PC-3 (cell line): ENCODE data around the gene ZNF585A. TPM values are rescaled to one million over a fixed set of nuclear protein-coding genes. Genes with fewer than 3 reads are reported as not detected.
"Not testable (repeated sequence)": the region's sequence is repeated elsewhere in the genome, so short reads cannot be mapped to it uniquely, and the experiment has no call there.

Experiments used
- ATAC-seq: fragments of 200-7000 bp; cut with Tn5 transposase; 2 replicates; pipeline ENCODE4 v1.9.1; 2020; ENCODE audit warnings: mild to moderate bottlenecking, moderate library complexity
- BruUV-seq: library from RNA; stranded (reverse); fragments of 400-500 nt; replicated peaks from 2 replicates; lab custom pipeline; 2021; lab: Mats Ljungman, UMichigan
- CTCF ChIA-PET: fragments of 300-600 bp; sonication (Branson Sonifier 250); formaldehyde crosslinking; loops from one replicate; lab custom pipeline; 2022; ENCODE audit warnings: antibody characterized with exemption; lab: Charles Lee
- POLR2A ChIA-PET: fragments of 300-600 bp; sonication (Branson Sonifier 250); formaldehyde crosslinking; loops from one replicate; lab custom pipeline; 2022; ENCODE audit warnings: antibody characterized with exemption; ENCODE audit not compliant: unreplicated experiment; lab: Charles Lee
- DNase-seq: peaks from one replicate; pipeline ENCODE4 v3.0.0-alpha.2; 2015
- H2AFZ ChIP-seq: fragments of 300-600 bp; sonication (generic); 2 replicates; pipeline ENCODE4 v1.6.0; 2016; ENCODE audit warnings: antibody characterized with exemption, low read length
- H3F3A ChIP-seq: fragments of 300-600 bp; sonication (generic); one replicate; pipeline ENCODE4 v1.6.0; 2017; ENCODE audit warnings: antibody characterized with exemption, low read length, control low read depth, mild to moderate bottlenecking; ENCODE audit not compliant: unreplicated experiment
- H3K27ac ChIP-seq: fragments of 300-600 bp; sonication (generic); 2 replicates; pipeline ENCODE4 v1.5.1; 2016; ENCODE audit warnings: mild to moderate bottlenecking, low read length
- H3K27me3 ChIP-seq: fragments of 300-600 bp; sonication (generic); 2 replicates; pipeline ENCODE4 v1.6.1; 2016; ENCODE audit warnings: low read length, mixed read lengths
- H3K36me3 ChIP-seq: fragments of 300-600 bp; sonication (generic); 2 replicates; pipeline ENCODE4 v1.6.1; 2016; ENCODE audit warnings: low read depth, mixed run types, low read length, mixed read lengths
- H3K4me1 ChIP-seq: fragments of 300-600 bp; sonication (generic); 2 replicates; pipeline ENCODE4 v1.5.1; 2016; ENCODE audit warnings: low read length; ENCODE audit not compliant: insufficient read depth
- H3K4me2 ChIP-seq: fragments of 300-600 bp; sonication (generic); 2 replicates; pipeline ENCODE4 v1.6.0; 2016; ENCODE audit warnings: low read length
- H3K4me3 ChIP-seq: fragments of 300-600 bp; sonication (generic); 2 replicates; pipeline ENCODE4 v1.5.1; 2016; ENCODE audit warnings: mild to moderate bottlenecking, low read length, mixed read lengths
- H3K79me2 ChIP-seq: fragments of 300-600 bp; sonication (generic); 2 replicates; pipeline ENCODE4 v1.6.1; 2017; ENCODE audit warnings: low read length, mixed read lengths
- H3K9ac ChIP-seq: fragments of 300-600 bp; sonication (generic); 2 replicates; pipeline ENCODE4 v1.6.0; 2016; ENCODE audit warnings: mild to moderate bottlenecking, low read length
- H3K9me2 ChIP-seq: fragments of 300-600 bp; sonication (generic); replicated peaks from 2 replicates; pipeline ENCODE4 v1.6.1; 2016; ENCODE audit warnings: mixed run types, low read length, mixed read lengths
- H3K9me3 ChIP-seq: fragments of 300-600 bp; sonication (generic); 2 replicates; pipeline ENCODE4 v1.6.1; 2016; ENCODE audit warnings: low read length, mixed read lengths
- H4K20me1 ChIP-seq: fragments of 300-600 bp; sonication (generic); 2 replicates; pipeline ENCODE4 v1.6.1; 2016; ENCODE audit warnings: low read length, mixed read lengths
- CTCF ChIP-seq: fragments of 300-600 bp; sonication (generic); conservative IDR thresholded peaks from 2 replicates; pipeline ENCODE4 v1.5.1; 2017; ENCODE audit warnings: antibody characterized with exemption, low read depth, mild to moderate bottlenecking, low read length
- EZH2 ChIP-seq: fragments of 300-600 bp; sonication (generic); IDR thresholded peaks from one replicate; pipeline ENCODE4 v1.6.1; 2017; ENCODE audit warnings: antibody characterized with exemption, mild to moderate bottlenecking, low read length; ENCODE audit not compliant: unreplicated experiment
- EZH2phosphoT487 ChIP-seq: fragments of 300-600 bp; sonication (generic); IDR thresholded peaks from 2 replicates; pipeline ENCODE4 v1.6.1; 2018; ENCODE audit warnings: mild to moderate bottlenecking, antibody characterized with exemption, low read length, borderline replicate concordance
- intact Hi-C: fragments of 100-400 bp; cut with micrococcal nuclease; formaldehyde crosslinking; loops from 2 replicates; pipeline ENCODE4 v1.9.0; 2023
- total RNA-seq: library from RNA; depleted of rRNA; stranded (reverse); fragments of >200 nt; gene quantifications from 2 replicates; pipeline ENCODE4 v1.2.3, GENCODE V29; 2014

ZNF585A gene
- total RNA-seq, 1 experiment from 2014 or later, result 0.29 TPM

- Histone ChIP-seq H4K20me1 (no peaks in the 10 kb centered on the region), H3K36me3 (no peaks in the 10 kb centered on the region), H3K4me2 (no peak overlapping the region), H3K27ac (no peak overlapping the region), H3K4me1 (no peaks in the 10 kb centered on the region), H3K4me3 (no peak overlapping the region), H3K9me2 (no peaks in the 10 kb centered on the region), H3F3A (no peaks in the 10 kb centered on the region), H3K9me3 (peaks cover 13% of the 10 kb centered on the region; the same call in 1 of the 2 replicates), H3K9ac (no peak overlapping the region), H3K79me2 (no peaks in the 10 kb centered on the region), H2AFZ (no peak overlapping the region), H3K27me3 (no peaks in the 10 kb centered on the region)
- no TSS peak for BruUV-seq
- no peak for TF ChIP-seq CTCF
- TF ChIP-seq EZH2phosphoT487, result no peak
- no peak for TF ChIP-seq EZH2
- ChIA-PET CTCF (no interaction called here), POLR2A (no interaction called here)
- ATAC-seq (no peak), DNase-seq (no peak)
- intact Hi-C loops, result no loop called here
Observed at GRCh38 chr19:37136111-37136510, 36.4 kb downstream of the ZNF585A start.

- intact Hi-C loops, result no loop called here
- Histone ChIP-seq H3K9me3 (peaks cover 65% of the 10 kb centered on the region), H3K4me2 (no peak overlapping the region), H3K9ac (no peak overlapping the region), H3K9me2 (no peaks in the 10 kb centered on the region), H4K20me1 (no peaks in the 10 kb centered on the region), H3K4me1 (no peaks in the 10 kb centered on the region), H3K27me3 (no peaks in the 10 kb centered on the region), H3K79me2 (no peaks in the 10 kb centered on the region), H3F3A (no peaks in the 10 kb centered on the region), H3K36me3 (peaks cover 33% of the 10 kb centered on the region), H3K27ac (no peak overlapping the region), H3K4me3 (no peak overlapping the region), H2AFZ (no peak overlapping the region)
- CTCF ChIA-PET, result no interaction called here
- BruUV-seq, result no TSS peak
- ATAC-seq (no peak), DNase-seq (no peak)
- POLR2A ChIA-PET, result no interaction called here
- TF ChIP-seq EZH2 (no peak), CTCF (no peak), EZH2phosphoT487 (no peak)
Observed at GRCh38 chr19:37128821-37129177, 43.7 kb downstream of the ZNF585A start.

DNA sequence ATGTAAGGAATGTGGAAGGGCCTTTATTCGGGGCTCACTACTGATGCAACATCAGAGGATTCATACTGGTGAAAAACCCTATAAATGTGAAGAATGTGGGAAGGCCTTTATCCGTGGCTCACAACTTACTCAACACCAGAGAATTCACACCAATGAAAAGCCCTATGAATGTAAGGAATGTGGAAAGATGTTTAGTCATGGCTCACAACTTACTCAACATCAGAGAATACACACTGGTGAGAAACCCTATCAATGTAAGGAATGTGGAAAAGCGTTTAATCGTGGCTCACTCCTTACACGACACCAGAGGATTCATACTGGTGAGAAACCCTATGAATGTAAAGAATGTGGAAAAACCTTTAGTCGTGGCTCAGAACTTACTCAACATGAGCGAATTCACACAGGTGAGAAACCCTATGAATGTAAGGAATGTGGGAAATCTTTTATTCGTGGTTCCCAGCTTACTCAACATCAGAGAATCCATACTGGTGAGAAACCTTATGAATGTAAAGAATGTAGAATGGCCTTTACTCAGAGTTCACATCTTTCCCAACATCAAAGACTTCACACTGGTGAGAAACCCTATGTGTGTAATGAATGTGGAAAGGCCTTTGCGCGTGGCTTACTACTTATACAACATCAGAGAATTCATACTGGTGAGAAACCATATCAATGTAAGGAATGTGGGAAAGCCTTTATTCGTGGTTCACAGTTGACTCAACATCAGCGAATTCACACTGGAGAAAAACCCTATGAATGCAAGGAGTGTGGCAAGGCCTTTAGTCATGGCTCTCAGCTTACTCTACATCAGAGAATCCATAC is 44.3 kb downstream of the ZNF585A start:
- intact Hi-C loops, result no loop called here
- H3F3A ChIP-seq, result no peaks in the 10 kb centered on the region
- H3K79me2 ChIP-seq, result no peaks in the 10 kb centered on the region
- ATAC-seq (no peak), DNase-seq (no peak)
- no peak overlapping the region for H3K4me2 ChIP-seq
- no peak overlapping the region for H3K9ac ChIP-seq
- peaks cover 34% of the 10 kb centered on the region for H3K36me3 ChIP-seq
- TF ChIP-seq EZH2 (no peak), CTCF (no peak), EZH2phosphoT487 (no peak)
- CTCF ChIA-PET, result no interaction called here
- peaks cover 66% of the 10 kb centered on the region for H3K9me3 ChIP-seq
- no peak overlapping the region for H2AFZ ChIP-seq
- no peak overlapping the region; the same call in 1 of the 2 replicates for H3K4me3 ChIP-seq
- H4K20me1 ChIP-seq, result no peaks in the 10 kb centered on the region
- POLR2A ChIA-PET, result no interaction called here
- H3K4me1 ChIP-seq, result no peaks in the 10 kb centered on the region
- H3K27me3 ChIP-seq, result no peaks in the 10 kb centered on the region
- no peak overlapping the region for H3K27ac ChIP-seq
- no TSS peak for BruUV-seq
- H3K9me2 ChIP-seq, result no peaks in the 10 kb centered on the region

- H2AFZ ChIP-seq, intact Hi-C loops, H3K79me2 ChIP-seq, POLR2A ChIA-PET, ATAC-seq, H4K20me1 ChIP-seq, H3K4me3 ChIP-seq, H3K9ac ChIP-seq, H3K4me1 ChIP-seq, H3F3A ChIP-seq, H3K9me2 ChIP-seq, H3K27ac ChIP-seq, H3K27me3 ChIP-seq, BruUV-seq, DNase-seq, CTCF ChIA-PET, H3K4me2 ChIP-seq: not testable (repeated sequence)
- peaks cover 14% of the 10 kb centered on the region for H3K36me3 ChIP-seq
- H3K9me3 ChIP-seq, result peaks cover 31% of the 10 kb centered on the region
Observed at GRCh38 chr19:37122093-37122492, 50.4 kb downstream of the ZNF585A start.
